ENCODE measurements around the gene SPRING1. TPM values are rescaled to one million over a fixed set of nuclear protein-coding genes. Genes with fewer than 3 reads are reported as not detected.

SPRING1 gene
- total RNA-seq, 1 experiment from 2014 or later: 44.2 TPM

- H2BK5ac ChIP-seq (ENCODE audit: insufficient read length, low read length): no peak overlapping the region
- no peak overlapping the region for H2AK5ac ChIP-seq (ENCODE audit: insufficient read length, low read length)
- no peak overlapping the region for H3K9ac ChIP-seq (ENCODE audit: extremely low read depth, insufficient read length, low read length)
- no CpG with 5 or more reads among the region's 12 CpGs for WGBS (ENCODE audit: extremely low coverage, insufficient read length, low lambda C conversion rate)
- H3K18ac ChIP-seq (ENCODE audit: insufficient read length, low read depth, low read length): no peak overlapping the region
- no peaks in the 10 kb centered on the region for H3K27me3 ChIP-seq (ENCODE audit: insufficient read depth, low read length)
- no peak overlapping the region for H4K8ac ChIP-seq (replicated peaks; ENCODE audit: insufficient read length, low read depth, low read length)
- H3K4me1 ChIP-seq (ENCODE audit: insufficient read depth, low read length): no peaks in the 10 kb centered on the region
- H3K27ac Mint-ChIP-seq: no peak overlapping the region
- no peak overlapping the region for H3K4me2 ChIP-seq (ENCODE audit: insufficient read depth, insufficient read length, low read length)
- no peak overlapping the region for H3K23ac ChIP-seq (ENCODE audit: insufficient read length, low read depth, low read length)
- H2BK12ac ChIP-seq (ENCODE audit: insufficient read length, low read depth, low read length): no peak overlapping the region
- H3K4ac ChIP-seq (ENCODE audit: low read depth, low read length): no peak overlapping the region
- H2BK120ac ChIP-seq (ENCODE audit: low read depth, low read length, poor library complexity, severe bottlenecking): no peak overlapping the region
- no peak overlapping the region for H3K4me3 Mint-ChIP-seq
- H3K36me3 Mint-ChIP-seq (ENCODE audit: insufficient read depth in 1 of 3, low read depth in 3 of 3): no peaks in the 10 kb centered on the region
- H3K27ac ChIP-seq (ENCODE audit: insufficient read length, low read depth, low read length): no peak overlapping the region
- H3K9me3 Mint-ChIP-seq: no peaks in the 10 kb centered on the region
- no peaks in the 10 kb centered on the region for H3K79me1 ChIP-seq (ENCODE audit: insufficient read depth, low read depth, low read length, poor library complexity, severe bottlenecking)
- no peak overlapping the region for H3T11ph ChIP-seq (ENCODE audit: low read length)
- no peaks in the 10 kb centered on the region for H3K79me2 ChIP-seq (ENCODE audit: insufficient read depth, low read length)
- H4K5ac ChIP-seq (ENCODE audit: insufficient read length, low read depth, low read length): no peak overlapping the region
- H3K56ac ChIP-seq (ENCODE audit: insufficient read length, low read depth, low read length): no peak overlapping the region
- H2AFZ ChIP-seq (ENCODE audit: low read length): no peak overlapping the region
- no peak overlapping the region for H3K14ac ChIP-seq (ENCODE audit: insufficient read depth, low read length)
- H2BK20ac ChIP-seq (ENCODE audit: low read depth, low read length, poor library complexity, severe bottlenecking): no peak overlapping the region
- peaks cover under 1% of the 10 kb centered on the region for H3K27me3 Mint-ChIP-seq (ENCODE audit: low read depth)
- TF ChIP-seq CTCF (conservative IDR thresholded peaks at IDR 0.05): peak; percentile 98
- H4K91ac ChIP-seq (ENCODE audit: insufficient read length, low read depth, low read length): no peak overlapping the region
- H2BK15ac ChIP-seq (ENCODE audit: low read depth, low read length): no peak overlapping the region
- peaks cover 4 to 9% of the 10 kb centered on the region in 2 experiments for H3K4me1 Mint-ChIP-seq
- no peaks in the 10 kb centered on the region for H3K9me3 ChIP-seq (ENCODE audit: control insufficient read depth, low read depth, low read length)
- no peaks in the 10 kb centered on the region for H4K20me1 ChIP-seq (ENCODE audit: control insufficient read depth, insufficient read depth, insufficient read length)
- DNase-seq: peak; percentile 88
- no peaks in the 10 kb centered on the region for H3K23me2 ChIP-seq (ENCODE audit: insufficient read length, low read depth, low read length, poor library complexity, severe bottlenecking)
Observed at GRCh38 chr12:116703214-116703795, 34.6 kb downstream of the SPRING1 start.
